Erythroblast (primary cell): ENCODE data around the gene GPR89A.
"Not testable (repeated sequence)": the region's sequence is repeated elsewhere in the genome, so short reads cannot be mapped to it uniquely, and the experiment has no call there.

Source experiments
- GATA1 ChIP-seq: IDR thresholded peaks from 2 replicates; pipeline ENCODE4 v1.6.1; 2011; ENCODE audit warnings: low read depth, mild to moderate bottlenecking, control low read depth, low read length, moderate library complexity
- POLR2A ChIP-seq: IDR thresholded peaks from 2 replicates; pipeline ENCODE4 v1.6.1; 2011; ENCODE audit warnings: mild to moderate bottlenecking, low read length

DNA sequence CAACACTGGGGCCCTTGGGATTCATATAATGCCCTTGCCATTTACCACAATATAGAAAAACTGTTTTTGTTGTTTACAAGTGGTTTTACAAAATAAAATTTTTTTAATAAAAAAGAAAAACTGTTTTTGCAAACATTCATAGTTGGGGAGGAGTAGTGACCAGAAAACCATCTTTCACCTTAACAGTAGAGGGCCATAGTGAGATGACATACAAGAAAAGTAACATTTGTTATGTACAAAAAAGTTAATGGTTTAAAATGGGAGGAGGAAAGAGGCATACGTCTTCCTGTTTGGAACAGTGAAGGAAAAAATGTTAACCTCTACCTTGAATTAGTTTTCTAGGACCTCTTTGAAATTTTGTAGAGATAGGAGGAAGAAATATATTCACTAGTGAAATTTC is 28.4 kb downstream of the GPR89A start:
- TF ChIP-seq POLR2A, GATA1: not testable (repeated sequence)
